HepG2 (cell line): ENCODE data around the gene CCM2. TPM values are rescaled to one million over a fixed set of nuclear protein-coding genes. Genes with fewer than 3 reads are reported as not detected.

Experiments used
- CC2D1A ChIP-seq: sonication (generic); formaldehyde crosslinking; IDR thresholded peaks from 2 replicates; pipeline ENCODE4 v1.8.1; 2023; ENCODE audit warnings: mild to moderate bottlenecking, missing genetic modification reagents
- CTCF ChIP-seq: sonication (generic); formaldehyde crosslinking; IDR thresholded peaks from 2 replicates; pipeline ENCODE4 v1.5.0; 2020; ENCODE audit warnings: mild to moderate bottlenecking, missing genetic modification reagents, moderate library complexity
- ELK4 ChIP-seq: sonication (generic); formaldehyde crosslinking; IDR thresholded peaks from 2 replicates; pipeline ENCODE4 v1.9.0; 2021; ENCODE audit warnings: missing genetic modification reagents, borderline replicate concordance
- GPBP1L1 ChIP-seq: sonication (generic); formaldehyde crosslinking; IDR thresholded peaks from 2 replicates; pipeline ENCODE4 v1.5.0; 2020; ENCODE audit warnings: mild to moderate bottlenecking, missing genetic modification reagents
- MAZ ChIP-seq, 2 experiments: sonication (generic) in 1 of 2; formaldehyde crosslinking in 1 of 2; IDR thresholded peaks; 2 replicates each; pipeline versions ENCODE4 v1.5.0 to v1.6.1; 2012 to 2020; ENCODE audit warnings: low read depth in 2 of 2, mild to moderate bottlenecking in 2 of 2, borderline replicate concordance in 1 of 2, improper control_type of control experiment in 1 of 2, low read length in 1 of 2, missing genetic modification reagents in 1 of 2, moderate library complexity in 1 of 2
- RBM22 ChIP-seq: fragments of 200-400 bp; formaldehyde crosslinking; optimal IDR thresholded peaks from 2 replicates; pipeline ENCODE3; 2017; ENCODE audit warnings: mild to moderate bottlenecking, low read length, moderate library complexity
- RFX5 ChIP-seq: IDR thresholded peaks from 2 replicates; pipeline ENCODE4 v1.6.1; 2011; ENCODE audit warnings: low read depth, low read length, improper control_type of control experiment
- SMC3 ChIP-seq: IDR thresholded peaks from 2 replicates; pipeline ENCODE4 v1.6.1; 2011; ENCODE audit warnings: low read length, improper control_type of control experiment
- THAP7 ChIP-seq: sonication (generic); formaldehyde crosslinking; IDR thresholded peaks from 2 replicates; pipeline ENCODE4 v1.8.1; 2023; ENCODE audit warnings: mild to moderate bottlenecking, missing genetic modification reagents
- XBP1 ChIP-seq: sonication (generic); formaldehyde crosslinking; IDR thresholded peaks from 2 replicates; pipeline ENCODE4 v1.5.0; 2020; ENCODE audit warnings: missing genetic modification reagents
- ZFP36 ChIP-seq: fragments of 150-350 bp; IDR thresholded peaks from 2 replicates; pipeline ENCODE4 v1.6.1; 2018; ENCODE audit warnings: borderline replicate concordance, low read length, low read depth; ENCODE audit not compliant: partially characterized antibody
- ZNF10 ChIP-seq: sonication (generic); formaldehyde crosslinking; IDR thresholded peaks from 2 replicates; pipeline ENCODE4 v1.4.0; 2020; ENCODE audit warnings: mild to moderate bottlenecking, low read depth, missing genetic modification reagents, borderline replicate concordance
- ZNF12 ChIP-seq: sonication (generic); formaldehyde crosslinking; IDR thresholded peaks from 2 replicates; pipeline ENCODE4 v1.5.0; 2020; ENCODE audit warnings: missing genetic modification reagents
- ZNF124 ChIP-seq: sonication (generic); formaldehyde crosslinking; IDR thresholded peaks from 2 replicates; pipeline ENCODE4 v1.4.0; 2020; ENCODE audit warnings: missing genetic modification reagents
- ZSCAN12 ChIP-seq: sonication (generic); formaldehyde crosslinking; IDR thresholded peaks from 2 replicates; pipeline ENCODE4 v1.9.0; 2021; ENCODE audit warnings: mild to moderate bottlenecking, missing genetic modification reagents
- polyA plus RNA-seq, 8 experiments: library from polyadenylated mRNA; depleted of rRNA in 3 of 8; stranded (reverse) in 7 of 8; unstranded in 1 of 8; fragments of >200 nt; fragmentation: Illumina TruSeq in 4 of 8; extraction: Trizol in 4 of 8; gene quantifications; 2 replicates each; pipeline versions ENCODE4 v1.2.1 to v1.2.3, GENCODE V29; 2011 to 2016; ENCODE audit warnings: low read depth in 4 of 8, missing spikeins in 1 of 8, mixed read lengths in 1 of 8; ENCODE audit not compliant: insufficient read depth in 1 of 8
- total RNA-seq, 5 experiments: library from RNA; depleted of rRNA; stranded (reverse); fragments of >200 nt; fragmentation: Illumina TruSeq; extraction: Trizol; gene quantifications; 2 replicates each; pipeline ENCODE4 v1.2.3, GENCODE V29; 2016; ENCODE audit warnings: low read depth in 1 of 5
- TF ChIP-seq, protein P1 (sequence below): sonication (generic); formaldehyde crosslinking; IDR thresholded peaks from 2 replicates; pipeline ENCODE4 v1.5.0; 2020; ENCODE audit warnings: missing genetic modification reagents
- TF ChIP-seq, protein P2 (sequence below): sonication (generic); formaldehyde crosslinking; IDR thresholded peaks from 2 replicates; pipeline ENCODE4 v1.4.0; 2020; ENCODE audit warnings: missing genetic modification reagents, mild to moderate bottlenecking, borderline replicate concordance
- TF ChIP-seq, protein P3 (sequence below): sonication (generic); formaldehyde crosslinking; IDR thresholded peaks from 2 replicates; pipeline ENCODE4 v1.4.0; 2020; ENCODE audit warnings: mild to moderate bottlenecking, missing genetic modification reagents

The CCM2 gene
- total and polyA plus RNA-seq, 2 of the 13 experiments (the other 11 are each of a cell fraction or from before 2014, with no cell fraction given), result 13.7 to 15.8 TPM

- TF ChIP-seq ZSCAN12 (no peak), XBP1 (no peak), RBM22 (peak; percentile 34), CC2D1A (CRISPR knock-in tag) (no peak), ELK4 (CRISPR knock-in tag) (no peak), CTCF (CRISPR knock-in tag) (peak; percentile 54), SMC3 (peak; percentile 5; the same call in 1 of the 2 replicates), ZNF124 (no peak), MAZ (IDR thresholded peaks at IDR 0.05; ENCODE audit: borderline replicate concordance, low read depth, low read length) (no peak), MAZ (CRISPR knock-in tag; IDR thresholded peaks at IDR 0.05; ENCODE audit: low read depth) (no peak), RFX5 (no peak), ZNF12 (no peak), THAP7 (CRISPR knock-in tag) (no peak), GPBP1L1 (CRISPR knock-in tag) (no peak), ZFP36 (no peak), ZNF10 (no peak)
- TF ChIP-seq, protein P1, sequence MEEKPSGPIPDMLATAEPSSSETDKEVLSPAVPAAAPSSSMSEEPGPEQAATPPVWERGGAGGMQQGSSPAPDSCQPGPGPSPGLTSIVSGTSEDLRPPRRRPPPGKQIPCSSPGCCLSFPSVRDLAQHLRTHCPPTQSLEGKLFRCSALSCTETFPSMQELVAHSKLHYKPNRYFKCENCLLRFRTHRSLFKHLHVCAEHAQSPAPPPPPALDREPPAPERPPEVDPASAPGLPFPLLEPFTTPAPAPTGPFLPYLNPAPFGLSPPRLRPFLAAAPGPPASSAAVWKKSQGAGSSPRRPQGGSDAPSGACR (CRISPR knock-in tag), result no peak
- TF ChIP-seq, protein P2, sequence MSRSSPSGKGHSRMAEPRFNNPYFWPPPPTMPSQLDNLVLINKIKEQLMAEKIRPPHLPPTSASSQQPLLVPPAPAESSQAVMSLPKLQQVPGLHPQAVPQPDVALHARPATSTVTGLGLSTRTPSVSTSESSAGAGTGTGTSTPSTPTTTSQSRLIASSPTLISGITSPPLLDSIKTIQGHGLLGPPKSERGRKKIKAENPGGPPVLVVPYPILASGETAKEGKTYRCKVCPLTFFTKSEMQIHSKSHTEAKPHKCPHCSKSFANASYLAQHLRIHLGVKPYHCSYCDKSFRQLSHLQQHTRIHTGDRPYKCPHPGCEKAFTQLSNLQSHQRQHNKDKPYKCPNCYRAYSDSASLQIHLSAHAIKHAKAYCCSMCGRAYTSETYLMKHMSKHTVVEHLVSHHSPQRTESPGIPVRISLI (CRISPR knock-in tag), result no peak
- TF ChIP-seq, protein P3, sequence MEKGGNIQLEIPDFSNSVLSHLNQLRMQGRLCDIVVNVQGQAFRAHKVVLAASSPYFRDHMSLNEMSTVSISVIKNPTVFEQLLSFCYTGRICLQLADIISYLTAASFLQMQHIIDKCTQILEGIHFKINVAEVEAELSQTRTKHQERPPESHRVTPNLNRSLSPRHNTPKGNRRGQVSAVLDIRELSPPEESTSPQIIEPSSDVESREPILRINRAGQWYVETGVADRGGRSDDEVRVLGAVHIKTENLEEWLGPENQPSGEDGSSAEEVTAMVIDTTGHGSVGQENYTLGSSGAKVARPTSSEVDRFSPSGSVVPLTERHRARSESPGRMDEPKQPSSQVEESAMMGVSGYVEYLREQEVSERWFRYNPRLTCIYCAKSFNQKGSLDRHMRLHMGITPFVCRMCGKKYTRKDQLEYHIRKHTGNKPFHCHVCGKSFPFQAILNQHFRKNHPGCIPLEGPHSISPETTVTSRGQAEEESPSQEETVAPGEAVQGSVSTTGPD, result no peak
Measured at GRCh38 chr7:45078125-45078681, 78.2 kb downstream of the CCM2 start (continued).
